ENCODE data around the gene LYRM9.
"Not testable (repeated sequence)": the region's sequence is repeated elsewhere in the genome, so short reads cannot be mapped to it uniquely, and the experiment has no call there.

LYRM9 gene

GRCh38 chr17:27892866-27893769, at the start of gene LYRM9:
Gene LYRM9 (minus strand): TSS chr17:27893365. CDS start chr17:27882694, 10,671 bp downstream.
- no peak for FAIRE-seq

- no peak for FAIRE-seq
Observed at GRCh38 chr17:27940503-27941428, 47.6 kb upstream of the LYRM9 start.

- FAIRE-seq: no peak
Observed at GRCh38 chr17:27939474-27940465, 46.6 kb upstream of the LYRM9 start.

GRCh38 chr17:27938864-27939263, 45.7 kb upstream of the LYRM9 start:
- no peak for FAIRE-seq

GRCh38 chr17:27938241-27938640, 45.1 kb upstream of the LYRM9 start:
- FAIRE-seq: no peak

- no peak for FAIRE-seq
Observed at GRCh38 chr17:27937025-27937546, 43.9 kb upstream of the LYRM9 start.

- FAIRE-seq: no peak
Observed at GRCh38 chr17:27930000-27930399, 36.8 kb upstream of the LYRM9 start.

- no peak for FAIRE-seq
Observed at GRCh38 chr17:27928587-27928986, 35.4 kb upstream of the LYRM9 start.

- FAIRE-seq: no peak
Observed at GRCh38 chr17:27927781-27928180, 34.6 kb upstream of the LYRM9 start.

GRCh38 chr17:27921599-27921998, 28.4 kb upstream of the LYRM9 start:
- no peak for FAIRE-seq

GRCh38 chr17:27921077-27921476, 27.9 kb upstream of the LYRM9 start:
- no peak for FAIRE-seq

- FAIRE-seq: no peak
Observed at GRCh38 chr17:27920569-27920968, 27.4 kb upstream of the LYRM9 start.

GRCh38 chr17:27919079-27919478, 25.9 kb upstream of the LYRM9 start:
- FAIRE-seq: no peak

GRCh38 chr17:27918498-27918897, 25.3 kb upstream of the LYRM9 start:
- FAIRE-seq: no peak

GRCh38 chr17:27917000-27917399, 23.8 kb upstream of the LYRM9 start:
- FAIRE-seq: no peak

GRCh38 chr17:27915709-27916108, 22.5 kb upstream of the LYRM9 start:
- FAIRE-seq: no peak

- FAIRE-seq: no peak
Observed at GRCh38 chr17:27914382-27914781, 21.2 kb upstream of the LYRM9 start.

- FAIRE-seq: no peak
Observed at GRCh38 chr17:27912964-27913363, 19.8 kb upstream of the LYRM9 start.

- not testable (repeated sequence) for FAIRE-seq
Observed at GRCh38 chr17:27912299-27912698, 19.1 kb upstream of the LYRM9 start.

GRCh38 chr17:27907976-27908558, 14.9 kb upstream of the LYRM9 start:
- no peak for FAIRE-seq

- FAIRE-seq: no peak
Observed at GRCh38 chr17:27906623-27907022, 13.5 kb upstream of the LYRM9 start.

GRCh38 chr17:27906226-27906580, 13.0 kb upstream of the LYRM9 start:
- FAIRE-seq: no peak
